Astrocyte (in vitro differentiated cells and primary cell): ENCODE data around the gene APP. TPM values are rescaled to one million over a fixed set of nuclear protein-coding genes. Genes with fewer than 3 reads are reported as not detected.

Experiments used
- DNase-seq: peaks from one replicate; pipeline ENCODE4 v3.0.0-alpha.2; 2010; ENCODE audit warnings: low read depth
- FAIRE-seq: peaks from 2 replicates; lab custom pipeline; 2011; peaks lifted over from hg19 to GRCh38; lab: Jason Lieb, UNC
- H2AFZ ChIP-seq: 2 replicates; pipeline ENCODE4 v1.6.0; 2012; ENCODE audit warnings: low read depth, low read length, inconsistent platforms
- H3K27ac ChIP-seq: 2 replicates; pipeline ENCODE4 v1.5.1; 2011; ENCODE audit warnings: low read depth, low read length, inconsistent platforms
- H3K27me3 ChIP-seq: 2 replicates; pipeline ENCODE4 v1.6.0; 2011; ENCODE audit warnings: low read length, inconsistent platforms; ENCODE audit not compliant: insufficient read depth
- H3K36me3 ChIP-seq: 2 replicates; pipeline ENCODE4 v1.5.1; 2011; ENCODE audit warnings: low read length, inconsistent platforms; ENCODE audit not compliant: insufficient read depth
- H3K4me1 ChIP-seq: 2 replicates; pipeline ENCODE4 v1.5.1; 2011; ENCODE audit warnings: low read length, inconsistent platforms; ENCODE audit not compliant: insufficient read depth
- H3K4me2 ChIP-seq: 2 replicates; pipeline ENCODE4 v1.6.0; 2012; ENCODE audit warnings: low read length, inconsistent platforms
- H3K4me3 ChIP-seq: 2 replicates; pipeline ENCODE4 v1.5.1; 2011; ENCODE audit warnings: low read depth, mild to moderate bottlenecking, low read length, inconsistent platforms; ENCODE audit not compliant: insufficient read depth
- H3K79me2 ChIP-seq: 2 replicates; pipeline ENCODE4 v1.6.0; 2012; ENCODE audit warnings: mild to moderate bottlenecking, low read length, inconsistent platforms; ENCODE audit not compliant: insufficient read depth
- H3K9ac ChIP-seq: 2 replicates; pipeline ENCODE4 v1.6.0; 2012; ENCODE audit warnings: mild to moderate bottlenecking, low read length, inconsistent platforms
- H3K9me3 ChIP-seq: 2 replicates; pipeline ENCODE4 v1.5.1; 2012; ENCODE audit warnings: low read depth, mild to moderate bottlenecking, low read length, inconsistent platforms; ENCODE audit not compliant: insufficient read depth
- H4K20me1 ChIP-seq: 2 replicates; pipeline ENCODE4 v1.6.0; 2012; ENCODE audit warnings: low read length, inconsistent platforms; ENCODE audit not compliant: insufficient read depth
- H3K27ac Mint-ChIP-seq: one replicate; pipeline ENCODE4 v1.8.0; 2021; ENCODE audit warnings: mild to moderate bottlenecking, mixed read lengths; ENCODE audit not compliant: unreplicated experiment
- H3K27me3 Mint-ChIP-seq: one replicate; pipeline ENCODE4 v1.8.0; 2021; ENCODE audit warnings: low read depth, mixed read lengths; ENCODE audit not compliant: unreplicated experiment
- H3K36me3 Mint-ChIP-seq: one replicate; pipeline ENCODE4 v1.8.0; 2021; ENCODE audit warnings: low read depth, mixed read lengths; ENCODE audit not compliant: unreplicated experiment
- H3K4me1 Mint-ChIP-seq: one replicate; pipeline ENCODE4 v1.8.0; 2021; ENCODE audit warnings: low read depth, mixed read lengths; ENCODE audit not compliant: unreplicated experiment
- H3K4me3 Mint-ChIP-seq: one replicate; pipeline ENCODE4 v1.8.0; 2021; ENCODE audit warnings: mild to moderate bottlenecking, moderate library complexity, mixed read lengths; ENCODE audit not compliant: unreplicated experiment
- H3K9me3 Mint-ChIP-seq: one replicate; pipeline ENCODE4 v1.8.0; 2021; ENCODE audit warnings: mild to moderate bottlenecking, mixed read lengths; ENCODE audit not compliant: unreplicated experiment
- EZH2 ChIP-seq: IDR thresholded peaks from 2 replicates; pipeline ENCODE4 v1.6.1; 2012; ENCODE audit warnings: mild to moderate bottlenecking, low read length, inconsistent platforms; ENCODE audit not compliant: insufficient read depth
- total RNA-seq: library from RNA; stranded (reverse); gene quantifications from 2 replicates; pipeline ENCODE4 v1.2.1, GENCODE V29; 2021
- TF ChIP-seq, protein P1 (sequence below): IDR thresholded peaks from 2 replicates; pipeline ENCODE4 v1.5.1; 2011; ENCODE audit warnings: low read depth, mild to moderate bottlenecking, inconsistent platforms, low read length, moderate library complexity; ENCODE audit not compliant: insufficient read depth

The APP gene
- total RNA-seq, 1 donor from 2014 or later = 823 TPM

DNA sequence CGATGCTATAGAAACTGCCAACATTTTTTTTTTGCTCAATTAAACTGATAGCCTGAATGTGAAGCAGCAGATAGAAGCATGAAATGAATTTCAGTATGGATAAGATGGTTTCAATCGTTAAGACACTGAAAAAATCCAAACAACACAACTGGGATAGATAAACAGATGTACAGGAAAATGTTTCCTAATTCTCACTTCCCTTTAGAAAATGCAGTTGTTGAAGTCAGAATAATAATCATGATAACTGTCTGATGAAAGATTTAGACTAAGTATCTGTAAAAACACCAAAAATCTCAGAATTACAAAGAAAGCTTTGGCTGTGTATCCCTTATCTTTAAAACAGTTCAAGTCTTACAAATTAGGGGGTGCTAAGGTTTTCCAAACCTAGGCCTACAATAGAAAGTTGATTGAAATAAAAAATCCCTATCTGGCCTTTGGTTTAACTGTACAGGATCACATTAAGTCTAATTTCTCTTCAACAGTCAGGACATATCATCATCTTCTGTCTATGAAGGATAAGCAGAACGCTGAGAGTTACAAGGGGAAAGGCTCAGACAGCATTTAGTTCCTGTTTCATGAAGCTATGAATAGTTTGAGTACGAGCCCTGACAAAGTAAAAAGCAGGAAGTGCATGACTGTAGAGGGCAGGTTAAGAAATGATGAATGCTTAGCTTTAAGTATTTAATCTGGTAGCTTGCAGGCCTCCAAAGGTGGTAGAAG, 203.2 kb downstream of the APP start:
- Histone ChIP-seq H3K79me2 (no peaks in the 10 kb centered on the region), H3K4me3 (no peak overlapping the region), H3K27me3 (no peaks in the 10 kb centered on the region), H3K27ac (no peak overlapping the region), H3K9ac (no peak overlapping the region), H3K9me3 (no peaks in the 10 kb centered on the region), H3K4me2 (no peak overlapping the region), H2AFZ (no peak overlapping the region), H3K4me1 (peaks cover 12% of the 10 kb centered on the region), H3K36me3 (peaks cover 11% of the 10 kb centered on the region), H4K20me1 (no peaks in the 10 kb centered on the region)
- Mint-ChIP-seq H3K36me3 (peaks cover 20% of the 10 kb centered on the region), H3K4me1 (peaks cover 25% of the 10 kb centered on the region), H3K4me3 (no peak overlapping the region), H3K27ac (no peak overlapping the region), H3K27me3 (no peaks in the 10 kb centered on the region), H3K9me3 (peaks cover 3% of the 10 kb centered on the region)
- TF ChIP-seq, protein P1, sequence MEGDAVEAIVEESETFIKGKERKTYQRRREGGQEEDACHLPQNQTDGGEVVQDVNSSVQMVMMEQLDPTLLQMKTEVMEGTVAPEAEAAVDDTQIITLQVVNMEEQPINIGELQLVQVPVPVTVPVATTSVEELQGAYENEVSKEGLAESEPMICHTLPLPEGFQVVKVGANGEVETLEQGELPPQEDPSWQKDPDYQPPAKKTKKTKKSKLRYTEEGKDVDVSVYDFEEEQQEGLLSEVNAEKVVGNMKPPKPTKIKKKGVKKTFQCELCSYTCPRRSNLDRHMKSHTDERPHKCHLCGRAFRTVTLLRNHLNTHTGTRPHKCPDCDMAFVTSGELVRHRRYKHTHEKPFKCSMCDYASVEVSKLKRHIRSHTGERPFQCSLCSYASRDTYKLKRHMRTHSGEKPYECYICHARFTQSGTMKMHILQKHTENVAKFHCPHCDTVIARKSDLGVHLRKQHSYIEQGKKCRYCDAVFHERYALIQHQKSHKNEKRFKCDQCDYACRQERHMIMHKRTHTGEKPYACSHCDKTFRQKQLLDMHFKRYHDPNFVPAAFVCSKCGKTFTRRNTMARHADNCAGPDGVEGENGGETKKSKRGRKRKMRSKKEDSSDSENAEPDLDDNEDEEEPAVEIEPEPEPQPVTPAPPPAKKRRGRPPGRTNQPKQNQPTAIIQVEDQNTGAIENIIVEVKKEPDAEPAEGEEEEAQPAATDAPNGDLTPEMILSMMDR = no peak
- TF ChIP-seq EZH2 = no peak
- DNase-seq (peak; percentile 11), FAIRE-seq (peak; percentile 5)

DNA sequence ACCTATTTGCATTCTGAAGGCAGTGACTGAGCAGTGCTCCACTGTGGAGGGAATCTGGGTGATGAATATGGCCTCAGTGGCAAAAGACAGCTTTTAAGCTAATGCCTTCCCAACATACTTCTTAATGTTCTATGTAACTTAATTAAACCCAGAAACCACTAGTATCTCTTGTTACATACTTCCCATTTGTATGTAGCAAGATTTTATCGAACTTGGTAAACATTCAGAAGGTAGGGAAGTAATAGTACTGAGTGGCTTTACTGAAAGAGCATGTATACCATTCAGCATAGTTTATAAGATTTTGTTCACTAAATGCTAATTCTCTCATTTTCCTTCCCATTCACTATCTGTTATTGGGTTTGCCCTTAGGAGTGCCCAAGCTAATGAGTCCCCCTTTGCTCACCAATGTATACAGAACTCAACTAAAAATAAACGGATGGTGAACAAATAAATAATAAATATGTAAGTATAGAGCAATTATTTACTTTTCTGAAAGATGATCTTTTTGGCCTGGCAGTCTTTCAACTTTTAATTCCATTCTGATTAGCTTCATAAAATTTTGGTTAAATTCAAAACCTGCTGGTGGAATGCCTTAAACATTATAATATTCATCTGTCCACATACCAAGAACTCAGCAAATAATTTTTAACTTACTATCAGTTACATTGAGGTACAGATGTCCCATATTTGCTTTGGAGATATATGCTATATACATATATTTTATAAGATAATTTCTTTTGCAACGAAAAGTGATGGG, 204.4 kb downstream of the APP start:
- Histone ChIP-seq H2AFZ (no peak overlapping the region), H3K4me2 (no peak overlapping the region), H3K9ac (no peak overlapping the region), H3K4me3 (no peak overlapping the region), H3K36me3 (peaks cover 5% of the 10 kb centered on the region), H3K27me3 (no peaks in the 10 kb centered on the region), H3K4me1 (peaks cover 12% of the 10 kb centered on the region), H3K79me2 (no peaks in the 10 kb centered on the region), H3K9me3 (no peaks in the 10 kb centered on the region), H3K27ac (no peak overlapping the region), H4K20me1 (no peaks in the 10 kb centered on the region)
- no peak for FAIRE-seq
- peaks cover 25% of the 10 kb centered on the region for H3K4me1 Mint-ChIP-seq
- no peak for DNase-seq
- no peak for TF ChIP-seq EZH2
- TF ChIP-seq, protein P1 = no peak
- H3K36me3 Mint-ChIP-seq = peaks cover 14% of the 10 kb centered on the region
- H3K4me3 Mint-ChIP-seq = no peak overlapping the region
- H3K27ac Mint-ChIP-seq = no peak overlapping the region
- H3K27me3 Mint-ChIP-seq = no peaks in the 10 kb centered on the region
- H3K9me3 Mint-ChIP-seq = peaks cover 3% of the 10 kb centered on the region
